ENCODE data around the gene EIF2A. TPM values are rescaled to one million over a fixed set of nuclear protein-coding genes. Genes with fewer than 3 reads are reported as not detected.

Gene EIF2A
- total and polyA plus RNA-seq, 9 of the 15 experiments (the other 6 are each of a cell fraction or from before 2014, with no cell fraction given), result 106 to 192 (median 168) TPM

DNA sequence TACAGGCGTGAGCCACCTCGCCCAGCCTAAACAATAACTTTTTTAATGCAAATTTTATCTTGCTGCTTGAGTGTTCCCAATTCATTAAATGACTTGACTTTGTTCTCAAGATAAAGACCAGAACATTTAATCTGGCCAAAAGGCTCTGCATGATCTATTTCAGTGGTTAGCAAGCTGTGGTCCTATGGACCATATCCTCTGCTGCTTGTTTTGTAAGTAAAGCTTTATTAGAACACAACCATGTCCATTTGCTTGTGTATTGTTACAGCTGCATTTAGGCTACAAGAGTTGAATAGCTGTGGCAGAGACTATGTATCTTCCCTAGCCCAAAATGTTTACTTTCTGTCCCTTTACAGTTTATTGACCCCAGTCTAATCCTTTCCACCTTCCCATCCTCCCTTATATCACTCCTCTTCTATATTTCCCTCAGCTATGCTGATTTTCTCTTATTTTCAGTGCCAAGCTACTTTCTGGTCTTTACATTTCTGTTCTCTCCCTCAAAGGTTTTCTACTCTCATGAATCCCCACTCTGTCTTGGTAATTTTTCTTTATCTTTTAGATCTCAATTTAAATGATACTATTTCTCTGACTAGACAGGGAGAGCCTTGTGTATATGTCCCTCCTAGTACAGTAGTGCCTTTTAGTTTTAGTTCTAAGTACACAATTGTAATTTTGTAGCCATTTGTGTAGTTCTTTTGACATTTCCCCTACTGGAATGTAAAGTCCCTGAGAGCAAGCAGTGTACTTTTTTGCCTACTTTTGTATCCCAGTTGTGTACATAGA is 79.8 kb downstream of the EIF2A start:
- H3K27me3 ChIP-seq (ENCODE audit: control insufficient read depth in 2 of 2, insufficient read depth in 2 of 2, low read length in 2 of 2), result no peaks in the 10 kb centered on the region
- WGBS (ENCODE audit: insufficient coverage, low coverage, missing lambda C conversion rate), result 100% methylated on average over 2 of the region's 2 CpGs
- POLR2A ChIA-PET, result interaction anchor here (0.7 kb wide), 1 partner anchor 45 kb away, joined by 3 read pairs; no protein-coding TSS in a partner anchor
- H3K4me3 ChIP-seq, result no peak overlapping the region
- no peak overlapping the region for H3K27ac ChIP-seq (ENCODE audit: extremely low read depth, low read depth, low read length)
- ATAC-seq (no peak), FAIRE-seq (peak; percentile 29), DNase-seq (ENCODE audit: extremely low read depth in 1 of 4, low spot score in 3 of 4) (no peak)
- intact Hi-C loops (cut with micrococcal nuclease), result no loop called here
- no peaks in the 10 kb centered on the region for H4K20me1 ChIP-seq (replicated peaks; ENCODE audit: control insufficient read depth, insufficient read depth, low read length)
- no peak overlapping the region for H2AFZ ChIP-seq (ENCODE audit: low read depth, low read length)
- in situ Hi-C loops (cut with MboI), result no loop called here
- CTCF ChIA-PET (ENCODE audit: low intra/inter-chr PET ratio), result no interaction called here
- H3K4me1 ChIP-seq (replicated peaks in 1 of 2; ENCODE audit: control insufficient read depth in 2 of 2, insufficient read depth in 2 of 2, low read length in 2 of 2), result peaks cover 2 to 3% of the 10 kb centered on the region in 2 experiments; a peak in 3 of 5 replicates
- H3K9me1 ChIP-seq (ENCODE audit: control insufficient read depth, insufficient read depth, low read length), result no peaks in the 10 kb centered on the region
- peaks cover 68% of the 10 kb centered on the region for H3K36me3 ChIP-seq (ENCODE audit: control insufficient read depth, insufficient read depth, low read length)
- peaks cover 21% of the 10 kb centered on the region for H3K79me2 ChIP-seq (ENCODE audit: control insufficient read depth, insufficient read depth, low read length)
- H3K4me2 ChIP-seq (ENCODE audit: insufficient read depth, low read length), result no peak overlapping the region
- H3K9ac ChIP-seq (ENCODE audit: insufficient read depth in 1 of 2, low read depth in 2 of 2, low read length in 2 of 2), result no peak overlapping the region
- H3K9me3 ChIP-seq (replicated peaks; ENCODE audit: control insufficient read depth, insufficient read depth, low read depth, low read length), result no peaks in the 10 kb centered on the region
- BruUV-seq (replicated peaks), result no TSS peak
- TF ChIP-seq ZBTB7A (IDR thresholded peaks at IDR 0.05; ENCODE audit: borderline replicate concordance, control insufficient read depth, low read depth, low read length) (no peak), KDM1A (IDR thresholded peaks at IDR 0.05) (no peak), SRF (CRISPR knock-in tag; IDR thresholded peaks at IDR 0.05) (no peak), NBN (IDR thresholded peaks at IDR 0.05; ENCODE audit: low read depth) (no peak), DDX20 (tag; IDR thresholded peaks at IDR 0.05; ENCODE audit: low read depth) (no peak), PHF21A (IDR thresholded peaks at IDR 0.05; ENCODE audit: borderline replicate concordance, low read depth) (no peak), ZBTB1 (CRISPR knock-in tag; IDR thresholded peaks at IDR 0.05; ENCODE audit: borderline replicate concordance, low read depth) (no peak)
- TF ChIP-seq, protein P1, sequence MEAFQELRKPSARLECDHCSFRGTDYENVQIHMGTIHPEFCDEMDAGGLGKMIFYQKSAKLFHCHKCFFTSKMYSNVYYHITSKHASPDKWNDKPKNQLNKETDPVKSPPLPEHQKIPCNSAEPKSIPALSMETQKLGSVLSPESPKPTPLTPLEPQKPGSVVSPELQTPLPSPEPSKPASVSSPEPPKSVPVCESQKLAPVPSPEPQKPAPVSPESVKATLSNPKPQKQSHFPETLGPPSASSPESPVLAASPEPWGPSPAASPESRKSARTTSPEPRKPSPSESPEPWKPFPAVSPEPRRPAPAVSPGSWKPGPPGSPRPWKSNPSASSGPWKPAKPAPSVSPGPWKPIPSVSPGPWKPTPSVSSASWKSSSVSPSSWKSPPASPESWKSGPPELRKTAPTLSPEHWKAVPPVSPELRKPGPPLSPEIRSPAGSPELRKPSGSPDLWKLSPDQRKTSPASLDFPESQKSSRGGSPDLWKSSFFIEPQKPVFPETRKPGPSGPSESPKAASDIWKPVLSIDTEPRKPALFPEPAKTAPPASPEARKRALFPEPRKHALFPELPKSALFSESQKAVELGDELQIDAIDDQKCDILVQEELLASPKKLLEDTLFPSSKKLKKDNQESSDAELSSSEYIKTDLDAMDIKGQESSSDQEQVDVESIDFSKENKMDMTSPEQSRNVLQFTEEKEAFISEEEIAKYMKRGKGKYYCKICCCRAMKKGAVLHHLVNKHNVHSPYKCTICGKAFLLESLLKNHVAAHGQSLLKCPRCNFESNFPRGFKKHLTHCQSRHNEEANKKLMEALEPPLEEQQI (IDR thresholded peaks at IDR 0.05), result no peak
- TF ChIP-seq, protein P2, sequence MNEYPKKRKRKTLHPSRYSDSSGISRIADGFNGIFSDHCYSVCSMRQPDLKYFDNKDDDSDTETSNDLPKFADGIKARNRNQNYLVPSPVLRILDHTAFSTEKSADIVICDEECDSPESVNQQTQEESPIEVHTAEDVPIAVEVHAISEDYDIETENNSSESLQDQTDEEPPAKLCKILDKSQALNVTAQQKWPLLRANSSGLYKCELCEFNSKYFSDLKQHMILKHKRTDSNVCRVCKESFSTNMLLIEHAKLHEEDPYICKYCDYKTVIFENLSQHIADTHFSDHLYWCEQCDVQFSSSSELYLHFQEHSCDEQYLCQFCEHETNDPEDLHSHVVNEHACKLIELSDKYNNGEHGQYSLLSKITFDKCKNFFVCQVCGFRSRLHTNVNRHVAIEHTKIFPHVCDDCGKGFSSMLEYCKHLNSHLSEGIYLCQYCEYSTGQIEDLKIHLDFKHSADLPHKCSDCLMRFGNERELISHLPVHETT (CRISPR knock-in tag; conservative IDR thresholded peaks at IDR 0.05 in 1 of 2, IDR thresholded peaks at IDR 0.05 in 1 of 2), result no peak
- TF ChIP-seq, protein P3, sequence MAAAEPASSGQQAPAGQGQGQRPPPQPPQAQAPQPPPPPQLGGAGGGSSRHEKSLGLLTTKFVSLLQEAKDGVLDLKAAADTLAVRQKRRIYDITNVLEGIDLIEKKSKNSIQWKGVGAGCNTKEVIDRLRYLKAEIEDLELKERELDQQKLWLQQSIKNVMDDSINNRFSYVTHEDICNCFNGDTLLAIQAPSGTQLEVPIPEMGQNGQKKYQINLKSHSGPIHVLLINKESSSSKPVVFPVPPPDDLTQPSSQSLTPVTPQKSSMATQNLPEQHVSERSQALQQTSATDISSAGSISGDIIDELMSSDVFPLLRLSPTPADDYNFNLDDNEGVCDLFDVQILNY (CRISPR knock-in tag; IDR thresholded peaks at IDR 0.05), result no peak
